HL-60 (cell line): ENCODE results near the gene MTM1.
A peak's percentile ranks its signal among the peaks of the same experiment; 100 is the strongest.

Experiments used
- DNase-seq, 2 experiments: peaks; one replicate each; pipeline ENCODE4 v3.0.0-alpha.2; 2010 to 2020; ENCODE audit warnings: low read depth in 1 of 2, low spot score in 1 of 2
- H3K27ac ChIP-seq: fragments of 250-450 bp; sonication (Bioruptor Pico); replicated peaks from 2 replicates; pipeline ENCODE4 v1.5.1; 2020; ENCODE audit warnings: mild to moderate bottlenecking, moderate library complexity
- H3K27me3 ChIP-seq: fragments of 250-450 bp; sonication (Bioruptor Pico); 2 replicates; pipeline ENCODE4 v1.5.1; 2021; ENCODE audit warnings: mild to moderate bottlenecking, moderate library complexity; ENCODE audit not compliant: insufficient read depth, poor library complexity, severe bottlenecking
- H3K4me3 ChIP-seq: replicated peaks from 2 replicates; pipeline ENCODE4 v1.5.1; 2011; ENCODE audit warnings: mild to moderate bottlenecking, control low read depth, low read length; ENCODE audit not compliant: insufficient read depth
- CTCF ChIP-seq: IDR thresholded peaks from one replicate; pipeline ENCODE4 v1.5.1; 2011; ENCODE audit warnings: low read length, control low read depth, inconsistent platforms; ENCODE audit not compliant: insufficient read depth
- GABPA ChIP-seq: IDR thresholded peaks from 2 replicates; pipeline ENCODE4 v1.6.1; 2012; ENCODE audit warnings: low read depth
- POLR2AphosphoS5 ChIP-seq: IDR thresholded peaks from 2 replicates; pipeline ENCODE4 v1.6.1; 2012; ENCODE audit warnings: low read depth
- SPI1 ChIP-seq: IDR thresholded peaks from 2 replicates; pipeline ENCODE4 v1.6.1; 2012; ENCODE audit warnings: low read depth, mild to moderate bottlenecking, borderline replicate concordance
- TF ChIP-seq, protein P1 (sequence below): IDR thresholded peaks from 2 replicates; pipeline ENCODE4 v1.6.1; 2012; ENCODE audit warnings: low read depth; ENCODE audit not compliant: insufficient replicate concordance

Gene MTM1

GRCh38 chrX:150607201-150607600 is 38.8 kb downstream of the MTM1 start:
- Histone ChIP-seq H3K27me3 (no peaks in the 10 kb centered on the region), H3K4me3 (no peak overlapping the region), H3K27ac (no peak overlapping the region; the same call in 1 of the 2 replicates)
- peak; percentile 3 to 59 for DNase-seq
- peak; percentile 80 for TF ChIP-seq SPI1
- no peak; the same call in 1 of the 2 replicates for TF ChIP-seq POLR2AphosphoS5

DNA sequence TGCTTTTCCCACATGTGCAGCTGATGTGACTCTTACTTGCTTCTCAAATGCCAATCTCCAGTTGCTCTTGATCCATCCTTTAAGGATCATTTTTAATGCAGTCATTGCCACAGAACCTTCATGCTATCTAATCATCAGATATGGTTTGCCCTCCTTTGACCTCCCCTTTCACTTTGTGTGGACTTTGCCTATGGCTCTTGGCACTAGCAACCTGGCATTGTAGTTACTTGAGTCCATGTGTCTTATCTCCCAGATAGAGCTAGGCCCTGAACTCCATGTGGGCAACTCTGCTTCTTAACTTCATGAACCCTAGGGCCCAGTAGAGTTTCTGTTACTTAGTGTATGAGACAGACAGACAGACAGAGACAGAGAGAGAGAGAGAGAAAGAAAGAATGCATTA is 41.6 kb downstream of the MTM1 start:
- no peak for DNase-seq
- Histone ChIP-seq H3K27ac (no peak overlapping the region), H3K27me3 (no peaks in the 10 kb centered on the region), H3K4me3 (no peak overlapping the region)
- TF ChIP-seq GABPA, result no peak
- TF ChIP-seq SPI1, result no peak
- TF ChIP-seq CTCF, result no peak
- TF ChIP-seq, protein P1, sequence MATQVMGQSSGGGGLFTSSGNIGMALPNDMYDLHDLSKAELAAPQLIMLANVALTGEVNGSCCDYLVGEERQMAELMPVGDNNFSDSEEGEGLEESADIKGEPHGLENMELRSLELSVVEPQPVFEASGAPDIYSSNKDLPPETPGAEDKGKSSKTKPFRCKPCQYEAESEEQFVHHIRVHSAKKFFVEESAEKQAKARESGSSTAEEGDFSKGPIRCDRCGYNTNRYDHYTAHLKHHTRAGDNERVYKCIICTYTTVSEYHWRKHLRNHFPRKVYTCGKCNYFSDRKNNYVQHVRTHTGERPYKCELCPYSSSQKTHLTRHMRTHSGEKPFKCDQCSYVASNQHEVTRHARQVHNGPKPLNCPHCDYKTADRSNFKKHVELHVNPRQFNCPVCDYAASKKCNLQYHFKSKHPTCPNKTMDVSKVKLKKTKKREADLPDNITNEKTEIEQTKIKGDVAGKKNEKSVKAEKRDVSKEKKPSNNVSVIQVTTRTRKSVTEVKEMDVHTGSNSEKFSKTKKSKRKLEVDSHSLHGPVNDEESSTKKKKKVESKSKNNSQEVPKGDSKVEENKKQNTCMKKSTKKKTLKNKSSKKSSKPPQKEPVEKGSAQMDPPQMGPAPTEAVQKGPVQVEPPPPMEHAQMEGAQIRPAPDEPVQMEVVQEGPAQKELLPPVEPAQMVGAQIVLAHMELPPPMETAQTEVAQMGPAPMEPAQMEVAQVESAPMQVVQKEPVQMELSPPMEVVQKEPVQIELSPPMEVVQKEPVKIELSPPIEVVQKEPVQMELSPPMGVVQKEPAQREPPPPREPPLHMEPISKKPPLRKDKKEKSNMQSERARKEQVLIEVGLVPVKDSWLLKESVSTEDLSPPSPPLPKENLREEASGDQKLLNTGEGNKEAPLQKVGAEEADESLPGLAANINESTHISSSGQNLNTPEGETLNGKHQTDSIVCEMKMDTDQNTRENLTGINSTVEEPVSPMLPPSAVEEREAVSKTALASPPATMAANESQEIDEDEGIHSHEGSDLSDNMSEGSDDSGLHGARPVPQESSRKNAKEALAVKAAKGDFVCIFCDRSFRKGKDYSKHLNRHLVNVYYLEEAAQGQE, result no peak
- no peak for TF ChIP-seq POLR2AphosphoS5

GRCh38 chrX:150610446-150610845 is 42.0 kb downstream of the MTM1 start:
- no peak overlapping the region for H3K4me3 ChIP-seq
- TF ChIP-seq GABPA (no peak), POLR2AphosphoS5 (no peak), CTCF (no peak), SPI1 (no peak)
- TF ChIP-seq, protein P1, result no peak
- H3K27me3 ChIP-seq, result no peaks in the 10 kb centered on the region
- no peak for DNase-seq
- H3K27ac ChIP-seq, result no peak overlapping the region

DNA sequence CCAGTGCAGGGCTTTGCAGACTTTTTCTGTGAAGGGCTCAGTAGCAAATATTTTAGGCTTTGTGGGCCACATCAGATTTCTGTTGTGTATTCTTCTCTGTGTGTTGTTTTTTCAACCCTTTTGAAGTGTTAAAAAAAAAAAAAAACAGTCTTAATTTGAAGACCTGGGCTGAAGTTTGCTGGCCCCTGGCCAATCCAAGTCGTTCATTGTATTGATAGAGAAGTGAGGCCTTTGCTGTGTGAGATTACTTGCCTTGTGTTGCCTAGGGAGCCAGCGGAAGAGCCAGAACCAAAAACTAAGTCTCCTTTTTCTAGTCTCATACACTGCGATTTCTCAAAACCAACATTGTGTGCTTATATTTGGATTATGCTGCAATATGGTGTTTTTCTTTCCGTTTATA is 46.9 kb downstream of the MTM1 start:
- DNase-seq, result no peak
- TF ChIP-seq CTCF (no peak), GABPA (no peak), SPI1 (no peak), POLR2AphosphoS5 (no peak)
- TF ChIP-seq, protein P1, result no peak
- H3K27me3 ChIP-seq, result no peaks in the 10 kb centered on the region
- H3K27ac ChIP-seq, result no peak overlapping the region
- H3K4me3 ChIP-seq, result no peak overlapping the region
